Measurements from ENCODE around the gene POLR2H. TPM values are rescaled to one million over a fixed set of nuclear protein-coding genes. Genes with fewer than 3 reads are reported as not detected.

POLR2H gene
- total RNA-seq, 4 donors from 2014 or later, result 65.1 to 181 (median 95.3) TPM

GRCh38 chr3:184362668-184363546 is 1.4 kb downstream of the POLR2H start:
- DNase-seq (ENCODE audit: low spot score in 2 of 2), result peak; percentile 87 to 91
- peaks cover 0 to 42% (median 3%) of the 10 kb centered on the region in 3 donors for H3K36me3 ChIP-seq
- no peaks in the 10 kb centered on the region for H3K9me3 ChIP-seq
- no peaks in the 10 kb centered on the region for H3K27me3 ChIP-seq
- peaks cover 0 to 49% (median 27%) of the 10 kb centered on the region in 4 donors for H3K4me1 ChIP-seq
- H3K4me3 ChIP-seq, result peak overlapping the region; percentile 65 to 98 (median 93)
- TF ChIP-seq POLR2A (IDR thresholded peaks at IDR 0.05), result peak; percentile 46 to 76
- TF ChIP-seq CTCF (IDR thresholded peaks at IDR 0.05), result peak; percentile 46 to 72 (median 53)
- peak; percentile 64 to 95 for TF ChIP-seq EP300 (IDR thresholded peaks at IDR 0.05)
- 1% methylated on average over 26 to 54 of the region's 68 CpGs for WGBS, 2 donors
- peak overlapping the region; percentile 92 to 100 (median 98) for H3K27ac ChIP-seq

- H3K27ac ChIP-seq, result no peak overlapping the region
- no peaks in the 10 kb centered on the region for H3K9me3 ChIP-seq
- no peak overlapping the region for H3K4me3 ChIP-seq
- DNase-seq (ENCODE audit: low spot score in 2 of 2), result no peak
- H3K4me1 ChIP-seq, result peaks cover 0 to 38% (median 15%) of the 10 kb centered on the region in 4 donors
- TF ChIP-seq POLR2A (IDR thresholded peaks at IDR 0.05), result no peak
- 79 to 80% methylated on average over 5 of the region's 5 CpGs for WGBS, 2 donors
- peaks cover 0 to 62% (median 3%) of the 10 kb centered on the region in 3 donors for H3K36me3 ChIP-seq
- no peaks in the 10 kb centered on the region for H3K27me3 ChIP-seq
Observed at GRCh38 chr3:184366619-184367289, 5.2 kb downstream of the POLR2H start.

- DNase-seq (ENCODE audit: low spot score in 2 of 2), result no peak
- TF ChIP-seq CTCF (IDR thresholded peaks at IDR 0.05) (no peak), POLR2A (IDR thresholded peaks at IDR 0.05) (no peak), EP300 (IDR thresholded peaks at IDR 0.05) (no peak)
- H3K27ac ChIP-seq, result no peak overlapping the region
- peaks cover 0 to 48% (median 15%) of the 10 kb centered on the region in 4 donors for H3K4me1 ChIP-seq
- H3K9me3 ChIP-seq, result no peaks in the 10 kb centered on the region
- no peaks in the 10 kb centered on the region for H3K27me3 ChIP-seq
- H3K4me3 ChIP-seq, result no peak overlapping the region
- WGBS, 2 donors, result 84 to 88% methylated on average over 9 of the region's 9 CpGs
- H3K36me3 ChIP-seq, result peaks cover 0 to 62% (median 3%) of the 10 kb centered on the region in 3 donors
Observed at GRCh38 chr3:184368116-184368515, 6.6 kb downstream of the POLR2H start.

GRCh38 chr3:184368586-184369183 is 7.2 kb downstream of the POLR2H start:
- 31 to 36% methylated on average over 3 of the region's 3 CpGs for WGBS, 2 donors
- no peak for TF ChIP-seq POLR2A (IDR thresholded peaks at IDR 0.05)
- TF ChIP-seq CTCF (IDR thresholded peaks at IDR 0.05), result no peak
- no peak for TF ChIP-seq EP300 (IDR thresholded peaks at IDR 0.05)
- no peak for DNase-seq (ENCODE audit: low spot score in 2 of 2)
- Histone ChIP-seq H3K27ac (peak overlapping the region in 2 of 4 donors; percentile 7 to 55), H3K4me1 (peaks cover 0 to 50% (median 13%) of the 10 kb centered on the region in 4 donors), H3K27me3 (no peaks in the 10 kb centered on the region), H3K36me3 (peaks cover 0 to 62% (median 3%) of the 10 kb centered on the region in 3 donors), H3K4me3 (no peak overlapping the region), H3K9me3 (no peaks in the 10 kb centered on the region)

GRCh38 chr3:184371570-184372018 is 10.1 kb downstream of the POLR2H start:
- Histone ChIP-seq H3K36me3 (peaks cover 0 to 42% (median 2%) of the 10 kb centered on the region in 3 donors), H3K4me3 (no peak overlapping the region), H3K27me3 (no peaks in the 10 kb centered on the region), H3K27ac (no peak overlapping the region), H3K9me3 (no peaks in the 10 kb centered on the region), H3K4me1 (peaks cover 0 to 38% (median 5%) of the 10 kb centered on the region in 4 donors)
- WGBS, 2 donors, result 50% methylated on average over 5 of the region's 5 CpGs
- TF ChIP-seq POLR2A (IDR thresholded peaks at IDR 0.05) (no peak), CTCF (IDR thresholded peaks at IDR 0.05) (peak; percentile 76 to 93 (median 89)), EP300 (IDR thresholded peaks at IDR 0.05) (peak in 1 of 2 donors; percentile 52)
- DNase-seq (ENCODE audit: low spot score in 2 of 2), result peak in 1 of 2 donors; percentile 49

Measured in tibial nerve (tissue), 4 donors.